Measurements from ENCODE around the gene ITGB5. TPM values are rescaled to one million over a fixed set of nuclear protein-coding genes. Genes with fewer than 3 reads are reported as not detected.

Gene ITGB5
- total RNA-seq, 1 experiment from 2014 or later = 146 TPM

- H4K5ac ChIP-seq (ENCODE audit: insufficient read length, low read depth, low read length) = no peak overlapping the region
- H3K4me2 ChIP-seq (ENCODE audit: insufficient read depth, insufficient read length, low read length) = no peak overlapping the region
- H3K18ac ChIP-seq (ENCODE audit: insufficient read length, low read depth, low read length) = no peak overlapping the region
- H2AK5ac ChIP-seq (ENCODE audit: insufficient read length, low read length) = no peak overlapping the region
- no peaks in the 10 kb centered on the region for H3K9me3 ChIP-seq (ENCODE audit: control insufficient read depth, low read depth, low read length)
- no peaks in the 10 kb centered on the region for H3K23me2 ChIP-seq (ENCODE audit: insufficient read length, low read depth, low read length, poor library complexity, severe bottlenecking)
- no peak overlapping the region; a peak in 1 of 7 replicates for H3K27ac Mint-ChIP-seq
- no peak overlapping the region for H3T11ph ChIP-seq (ENCODE audit: low read length)
- no peak overlapping the region for H3K14ac ChIP-seq (ENCODE audit: insufficient read depth, low read length)
- H3K56ac ChIP-seq (ENCODE audit: insufficient read length, low read depth, low read length) = no peak overlapping the region
- no peak overlapping the region for H3K4ac ChIP-seq (ENCODE audit: low read depth, low read length)
- no peak overlapping the region for H3K4me3 Mint-ChIP-seq
- H3K23ac ChIP-seq (ENCODE audit: insufficient read length, low read depth, low read length) = no peak overlapping the region
- peaks cover 38% of the 10 kb centered on the region for H3K27me3 Mint-ChIP-seq (ENCODE audit: low read depth)
- H2BK5ac ChIP-seq (ENCODE audit: insufficient read length, low read length) = no peak overlapping the region
- no peaks in the 10 kb centered on the region for H3K4me1 ChIP-seq (ENCODE audit: insufficient read depth, low read length)
- H3K27ac ChIP-seq (ENCODE audit: insufficient read length, low read depth, low read length) = no peak overlapping the region
- no peaks in the 10 kb centered on the region for H3K9me3 Mint-ChIP-seq
- no peak overlapping the region for H2BK12ac ChIP-seq (ENCODE audit: insufficient read length, low read depth, low read length)
- H3K36me3 Mint-ChIP-seq (ENCODE audit: insufficient read depth in 1 of 3, low read depth in 3 of 3) = no peaks in the 10 kb centered on the region
- H2AFZ ChIP-seq (ENCODE audit: low read length) = no peak overlapping the region
- no CpG with 5 or more reads among the region's 2 CpGs for WGBS (ENCODE audit: extremely low coverage, insufficient read length, low lambda C conversion rate)
- H4K20me1 ChIP-seq (ENCODE audit: control insufficient read depth, insufficient read depth, insufficient read length) = no peaks in the 10 kb centered on the region
- no peaks in the 10 kb centered on the region for H3K79me2 ChIP-seq (ENCODE audit: insufficient read depth, low read length)
- no peaks in the 10 kb centered on the region for H3K79me1 ChIP-seq (ENCODE audit: insufficient read depth, low read depth, low read length, poor library complexity, severe bottlenecking)
- H3K4me1 Mint-ChIP-seq = no peaks in the 10 kb centered on the region
- TF ChIP-seq CTCF (conservative IDR thresholded peaks at IDR 0.05) = no peak
- DNase-seq = no peak
- no peak overlapping the region for H4K91ac ChIP-seq (ENCODE audit: insufficient read length, low read depth, low read length)
- H3K9ac ChIP-seq (ENCODE audit: extremely low read depth, insufficient read length, low read length) = no peak overlapping the region
- no peak overlapping the region for H4K8ac ChIP-seq (replicated peaks; ENCODE audit: insufficient read length, low read depth, low read length)
- no peak overlapping the region for H2BK120ac ChIP-seq (ENCODE audit: low read depth, low read length, poor library complexity, severe bottlenecking)
- no peaks in the 10 kb centered on the region for H3K27me3 ChIP-seq (ENCODE audit: insufficient read depth, low read length)
- no peak overlapping the region for H2BK20ac ChIP-seq (ENCODE audit: low read depth, low read length, poor library complexity, severe bottlenecking)
- H2BK15ac ChIP-seq (ENCODE audit: low read depth, low read length) = no peak overlapping the region
Observed at GRCh38 chr3:124722589-124722988, 164.6 kb downstream of the ITGB5 start.
